ENCODE data around the gene GPR156.

GRCh38 chr3:120198305-120198878, 86.6 kb downstream of the GPR156 start:
- TF ChIP-seq CTCF (IDR thresholded peaks at IDR 0.05) (peak in 3 of 6 experiments; percentile 35 to 50 (median 37)), POLR2A (IDR thresholded peaks at IDR 0.05) (no peak)

Data from Peyer's patch (tissue), 4 donors.